Panc1 (cell line): ENCODE measurements around the gene RAB40B.

Experiments used
- TF ChIP-seq, protein P1 (sequence below): fragments of 450-650 bp; IDR thresholded peaks from 2 replicates; pipeline ENCODE4 v1.5.1; 2017; ENCODE audit warnings: mild to moderate bottlenecking
- TF ChIP-seq, protein P2 (sequence below), 2 experiments: IDR thresholded peaks; 2 replicates each; pipeline ENCODE4 v1.6.1; 2011 to 2012; ENCODE audit warnings: low read depth in 2 of 2, control low read depth in 1 of 2, low read length in 1 of 2, mild to moderate bottlenecking in 1 of 2, moderate library complexity in 1 of 2; ENCODE audit not compliant: insufficient read depth in 1 of 2

DNA sequence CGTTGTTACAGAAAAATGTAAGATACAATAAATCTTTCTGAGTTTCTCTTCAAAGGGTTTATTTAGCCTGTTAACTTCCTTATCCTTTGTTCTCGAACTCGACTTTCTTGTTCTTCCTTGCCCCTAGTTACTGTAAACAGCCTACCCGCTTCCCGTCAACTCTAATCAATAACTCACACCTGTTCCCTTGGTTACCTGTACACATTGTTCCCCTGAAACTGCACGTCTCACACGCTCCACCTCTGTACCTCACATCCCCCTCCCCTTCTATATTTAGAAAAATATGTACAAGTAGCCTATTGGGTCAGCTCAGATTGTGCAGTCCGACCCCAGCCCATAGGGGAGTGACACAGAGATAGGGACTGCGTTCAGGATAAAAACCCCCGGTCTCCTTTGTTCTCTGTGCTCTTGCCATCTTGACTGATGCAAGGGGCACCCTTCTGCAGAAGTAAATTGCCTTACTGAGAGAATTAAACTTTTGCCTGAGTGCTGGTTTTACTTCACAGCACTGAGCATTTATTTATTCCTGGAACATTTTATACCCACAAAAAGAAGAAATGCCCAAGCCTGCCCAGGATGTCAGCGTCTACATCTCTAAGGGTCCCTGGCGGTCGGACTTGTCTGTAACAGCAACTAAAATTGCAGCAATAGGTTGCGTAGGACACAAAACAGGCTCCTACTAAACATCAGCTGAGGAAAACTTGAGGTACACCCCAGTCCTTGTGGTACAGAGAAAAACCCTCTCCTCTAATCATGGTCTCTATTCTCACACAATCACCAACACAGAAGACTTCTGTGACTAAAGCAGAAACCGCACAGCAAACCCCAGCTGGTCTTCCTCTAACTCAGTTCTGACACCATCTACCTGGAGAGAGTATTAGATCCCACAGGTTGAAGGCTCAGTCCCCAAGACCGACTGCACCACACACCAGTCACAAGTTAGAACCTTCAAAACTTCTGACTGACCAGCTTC, 61.6 kb downstream of the RAB40B start:
- TF ChIP-seq, protein P1, sequence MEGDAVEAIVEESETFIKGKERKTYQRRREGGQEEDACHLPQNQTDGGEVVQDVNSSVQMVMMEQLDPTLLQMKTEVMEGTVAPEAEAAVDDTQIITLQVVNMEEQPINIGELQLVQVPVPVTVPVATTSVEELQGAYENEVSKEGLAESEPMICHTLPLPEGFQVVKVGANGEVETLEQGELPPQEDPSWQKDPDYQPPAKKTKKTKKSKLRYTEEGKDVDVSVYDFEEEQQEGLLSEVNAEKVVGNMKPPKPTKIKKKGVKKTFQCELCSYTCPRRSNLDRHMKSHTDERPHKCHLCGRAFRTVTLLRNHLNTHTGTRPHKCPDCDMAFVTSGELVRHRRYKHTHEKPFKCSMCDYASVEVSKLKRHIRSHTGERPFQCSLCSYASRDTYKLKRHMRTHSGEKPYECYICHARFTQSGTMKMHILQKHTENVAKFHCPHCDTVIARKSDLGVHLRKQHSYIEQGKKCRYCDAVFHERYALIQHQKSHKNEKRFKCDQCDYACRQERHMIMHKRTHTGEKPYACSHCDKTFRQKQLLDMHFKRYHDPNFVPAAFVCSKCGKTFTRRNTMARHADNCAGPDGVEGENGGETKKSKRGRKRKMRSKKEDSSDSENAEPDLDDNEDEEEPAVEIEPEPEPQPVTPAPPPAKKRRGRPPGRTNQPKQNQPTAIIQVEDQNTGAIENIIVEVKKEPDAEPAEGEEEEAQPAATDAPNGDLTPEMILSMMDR = no peak
- TF ChIP-seq, protein P2, sequence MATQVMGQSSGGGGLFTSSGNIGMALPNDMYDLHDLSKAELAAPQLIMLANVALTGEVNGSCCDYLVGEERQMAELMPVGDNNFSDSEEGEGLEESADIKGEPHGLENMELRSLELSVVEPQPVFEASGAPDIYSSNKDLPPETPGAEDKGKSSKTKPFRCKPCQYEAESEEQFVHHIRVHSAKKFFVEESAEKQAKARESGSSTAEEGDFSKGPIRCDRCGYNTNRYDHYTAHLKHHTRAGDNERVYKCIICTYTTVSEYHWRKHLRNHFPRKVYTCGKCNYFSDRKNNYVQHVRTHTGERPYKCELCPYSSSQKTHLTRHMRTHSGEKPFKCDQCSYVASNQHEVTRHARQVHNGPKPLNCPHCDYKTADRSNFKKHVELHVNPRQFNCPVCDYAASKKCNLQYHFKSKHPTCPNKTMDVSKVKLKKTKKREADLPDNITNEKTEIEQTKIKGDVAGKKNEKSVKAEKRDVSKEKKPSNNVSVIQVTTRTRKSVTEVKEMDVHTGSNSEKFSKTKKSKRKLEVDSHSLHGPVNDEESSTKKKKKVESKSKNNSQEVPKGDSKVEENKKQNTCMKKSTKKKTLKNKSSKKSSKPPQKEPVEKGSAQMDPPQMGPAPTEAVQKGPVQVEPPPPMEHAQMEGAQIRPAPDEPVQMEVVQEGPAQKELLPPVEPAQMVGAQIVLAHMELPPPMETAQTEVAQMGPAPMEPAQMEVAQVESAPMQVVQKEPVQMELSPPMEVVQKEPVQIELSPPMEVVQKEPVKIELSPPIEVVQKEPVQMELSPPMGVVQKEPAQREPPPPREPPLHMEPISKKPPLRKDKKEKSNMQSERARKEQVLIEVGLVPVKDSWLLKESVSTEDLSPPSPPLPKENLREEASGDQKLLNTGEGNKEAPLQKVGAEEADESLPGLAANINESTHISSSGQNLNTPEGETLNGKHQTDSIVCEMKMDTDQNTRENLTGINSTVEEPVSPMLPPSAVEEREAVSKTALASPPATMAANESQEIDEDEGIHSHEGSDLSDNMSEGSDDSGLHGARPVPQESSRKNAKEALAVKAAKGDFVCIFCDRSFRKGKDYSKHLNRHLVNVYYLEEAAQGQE (IDR thresholded peaks at IDR 0.05; ENCODE audit: insufficient read depth in 1 of 2, low read depth in 2 of 2, low read length in 1 of 2) = no peak
